SKM-1 treated with dmso at 0.1 percent for 144 hours (cell line): ENCODE measurements around the gene MRPL58.
"Not testable (repeated sequence)": the region's sequence is repeated elsewhere in the genome, so short reads cannot be mapped to it uniquely, and the experiment has no call there.

Source experiments
- DNase-seq: peaks from one replicate; lab custom pipeline; 2025; ENCODE audit not compliant: unreplicated experiment; lab: John Stamatoyannopoulos, UW

Gene MRPL58

GRCh38 chr17:75012346-75013091, at the start of gene MRPL58:
Gene MRPL58, plus strand, starts transcription at chr17:75012670. Its CDS starts 17 bp downstream, at chr17:75012687.
- DNase-seq = peak; percentile 85

GRCh38 chr17:74963656-74964055, 48.8 kb upstream of the MRPL58 start:
- no peak for DNase-seq

- no peak for DNase-seq
Measured at GRCh38 chr17:74964246-74964761, 48.2 kb upstream of the MRPL58 start.

GRCh38 chr17:74964988-74965622, 47.4 kb upstream of the MRPL58 start:
- no peak for DNase-seq

GRCh38 chr17:74968361-74968780, 44.1 kb upstream of the MRPL58 start:
- DNase-seq = no peak

- not testable (repeated sequence) for DNase-seq
Measured at GRCh38 chr17:74969501-74969900, 43.0 kb upstream of the MRPL58 start.

GRCh38 chr17:74970395-74970794, 42.1 kb upstream of the MRPL58 start:
- no peak for DNase-seq

- DNase-seq = no peak
Measured at GRCh38 chr17:74971069-74971841, 41.2 kb upstream of the MRPL58 start.

GRCh38 chr17:74971842-74972106, 40.7 kb upstream of the MRPL58 start:
- DNase-seq = no peak

GRCh38 chr17:74972107-74972972, 40.1 kb upstream of the MRPL58 start, which contains the start of gene HID1:
Gene HID1, minus strand, starts transcription at chr17:74972759. Its CDS starts 103 bp downstream, at chr17:74972656.
- no peak for DNase-seq

GRCh38 chr17:74972973-74973328, 39.5 kb upstream of the MRPL58 start:
- no peak for DNase-seq

- no peak for DNase-seq
Measured at GRCh38 chr17:74975943-74976342, 36.5 kb upstream of the MRPL58 start.

- DNase-seq = no peak
Measured at GRCh38 chr17:74977802-74978201, 34.7 kb upstream of the MRPL58 start.

GRCh38 chr17:74978240-74978639, 34.2 kb upstream of the MRPL58 start:
- no peak for DNase-seq

- no peak for DNase-seq
Measured at GRCh38 chr17:74979408-74980146, 32.9 kb upstream of the MRPL58 start.

GRCh38 chr17:74981318-74981978, 31.0 kb upstream of the MRPL58 start:
- no peak for DNase-seq

- peak; percentile 43 for DNase-seq
Measured at GRCh38 chr17:74981979-74982662, 30.3 kb upstream of the MRPL58 start.

- DNase-seq = not testable (repeated sequence)
Measured at GRCh38 chr17:74982663-74983313, 29.7 kb upstream of the MRPL58 start.

- no peak for DNase-seq
Measured at GRCh38 chr17:74986206-74986576, 26.3 kb upstream of the MRPL58 start.
